Measurements from ENCODE around the gene TAS1R2. TPM values are rescaled to one million over a fixed set of nuclear protein-coding genes. Genes with fewer than 3 reads are reported as not detected.

Gene TAS1R2
- total RNA-seq, 1 donor from 2014 or later, result not detected

- H2AFZ ChIP-seq (ENCODE audit: low read depth, low read length), result no peak overlapping the region
- Mint-ChIP-seq H3K4me1 (ENCODE audit: low read depth, unreplicated experiment) (peaks cover 4% of the 10 kb centered on the region), H3K36me3 (ENCODE audit: low read depth, unreplicated experiment) (no peaks in the 10 kb centered on the region), H3K4me3 (ENCODE audit: unreplicated experiment) (peak overlapping the region; percentile 61), H3K9me3 (ENCODE audit: unreplicated experiment) (peaks cover 5% of the 10 kb centered on the region), H3K27me3 (ENCODE audit: low read depth, unreplicated experiment) (peaks cover 26% of the 10 kb centered on the region), H3K27ac (ENCODE audit: unreplicated experiment) (no peak overlapping the region)
- H3K4me1 ChIP-seq (ENCODE audit: insufficient read depth, low read length), result no peaks in the 10 kb centered on the region
- DNase-seq (ENCODE audit: low read depth), result no peak
- no peak for TF ChIP-seq EZH2 (IDR thresholded peaks at IDR 0.05; ENCODE audit: insufficient read depth, low read length)
- no peak for TF ChIP-seq CTCF (IDR thresholded peaks at IDR 0.05; ENCODE audit: insufficient read depth, low read depth, low read length)
- no peaks in the 10 kb centered on the region for H3K27me3 ChIP-seq (ENCODE audit: insufficient read depth, low read length)
- H3K4me2 ChIP-seq (ENCODE audit: low read length), result no peak overlapping the region
- no peak overlapping the region for H3K4me3 ChIP-seq (ENCODE audit: insufficient read depth, low read depth, low read length)
- no peak overlapping the region for H3K9ac ChIP-seq (ENCODE audit: low read length)
- H3K36me3 ChIP-seq (ENCODE audit: insufficient read depth, low read length), result no peaks in the 10 kb centered on the region
- peaks cover 3% of the 10 kb centered on the region for H3K9me3 ChIP-seq (ENCODE audit: insufficient read depth, low read depth, low read length)
- H4K20me1 ChIP-seq (ENCODE audit: insufficient read depth, low read length), result no peaks in the 10 kb centered on the region
- H3K79me2 ChIP-seq (ENCODE audit: insufficient read depth, low read length), result no peaks in the 10 kb centered on the region
- no peak for FAIRE-seq
- no peak overlapping the region for H3K27ac ChIP-seq (ENCODE audit: low read depth, low read length)
Observed at GRCh38 chr1:18856435-18856834, 3.0 kb downstream of the TAS1R2 start.

GRCh38 chr1:18855573-18855972 lies 3.9 kb downstream of the TAS1R2 start:
- FAIRE-seq (no peak), DNase-seq (ENCODE audit: low read depth) (no peak)
- peaks cover 3% of the 10 kb centered on the region for H3K9me3 ChIP-seq (ENCODE audit: insufficient read depth, low read depth, low read length)
- no peak overlapping the region for H3K4me2 ChIP-seq (ENCODE audit: low read length)
- H3K4me3 ChIP-seq (ENCODE audit: insufficient read depth, low read depth, low read length), result no peak overlapping the region
- Mint-ChIP-seq H3K27ac (ENCODE audit: unreplicated experiment) (no peak overlapping the region), H3K9me3 (ENCODE audit: unreplicated experiment) (peaks cover 5% of the 10 kb centered on the region), H3K4me1 (ENCODE audit: low read depth, unreplicated experiment) (peaks cover 4% of the 10 kb centered on the region), H3K36me3 (ENCODE audit: low read depth, unreplicated experiment) (no peaks in the 10 kb centered on the region), H3K27me3 (ENCODE audit: low read depth, unreplicated experiment) (peaks cover 21% of the 10 kb centered on the region), H3K4me3 (ENCODE audit: unreplicated experiment) (no peak overlapping the region)
- no peaks in the 10 kb centered on the region for H3K36me3 ChIP-seq (ENCODE audit: insufficient read depth, low read length)
- H2AFZ ChIP-seq (ENCODE audit: low read depth, low read length), result no peak overlapping the region
- no peaks in the 10 kb centered on the region for H3K4me1 ChIP-seq (ENCODE audit: insufficient read depth, low read length)
- no peak for TF ChIP-seq CTCF (IDR thresholded peaks at IDR 0.05; ENCODE audit: insufficient read depth, low read depth, low read length)
- TF ChIP-seq EZH2 (IDR thresholded peaks at IDR 0.05; ENCODE audit: insufficient read depth, low read length), result no peak
- H4K20me1 ChIP-seq (ENCODE audit: insufficient read depth, low read length), result no peaks in the 10 kb centered on the region
- H3K9ac ChIP-seq (ENCODE audit: low read length), result no peak overlapping the region
- no peaks in the 10 kb centered on the region for H3K27me3 ChIP-seq (ENCODE audit: insufficient read depth, low read length)
- H3K27ac ChIP-seq (ENCODE audit: low read depth, low read length), result no peak overlapping the region
- H3K79me2 ChIP-seq (ENCODE audit: insufficient read depth, low read length), result no peaks in the 10 kb centered on the region

GRCh38 chr1:18854331-18855025 lies 5.0 kb downstream of the TAS1R2 start:
- H4K20me1 ChIP-seq (ENCODE audit: insufficient read depth, low read length), result no peaks in the 10 kb centered on the region

More at GRCh38 chr1:18854331-18855025, 5.0 kb downstream of the TAS1R2 start:
- DNase-seq (ENCODE audit: low read depth), result no peak
- no peak for FAIRE-seq
- Mint-ChIP-seq H3K4me3 (ENCODE audit: unreplicated experiment) (no peak overlapping the region), H3K27ac (ENCODE audit: unreplicated experiment) (no peak overlapping the region), H3K9me3 (ENCODE audit: unreplicated experiment) (peaks cover 5% of the 10 kb centered on the region), H3K27me3 (ENCODE audit: low read depth, unreplicated experiment) (peaks cover 20% of the 10 kb centered on the region), H3K4me1 (ENCODE audit: low read depth, unreplicated experiment) (peaks cover 4% of the 10 kb centered on the region), H3K36me3 (ENCODE audit: low read depth, unreplicated experiment) (no peaks in the 10 kb centered on the region)
- no peaks in the 10 kb centered on the region for H3K4me1 ChIP-seq (ENCODE audit: insufficient read depth, low read length)
- H3K79me2 ChIP-seq (ENCODE audit: insufficient read depth, low read length), result no peaks in the 10 kb centered on the region
- H3K27me3 ChIP-seq (ENCODE audit: insufficient read depth, low read length), result no peaks in the 10 kb centered on the region
- peaks cover 3% of the 10 kb centered on the region for H3K9me3 ChIP-seq (ENCODE audit: insufficient read depth, low read depth, low read length)
- H2AFZ ChIP-seq (ENCODE audit: low read depth, low read length), result no peak overlapping the region
- no peak overlapping the region for H3K9ac ChIP-seq (ENCODE audit: low read length)
- no peaks in the 10 kb centered on the region for H3K36me3 ChIP-seq (ENCODE audit: insufficient read depth, low read length)
- H3K4me3 ChIP-seq (ENCODE audit: insufficient read depth, low read depth, low read length), result no peak overlapping the region
- TF ChIP-seq CTCF (IDR thresholded peaks at IDR 0.05; ENCODE audit: insufficient read depth, low read depth, low read length) (no peak), EZH2 (IDR thresholded peaks at IDR 0.05; ENCODE audit: insufficient read depth, low read length) (no peak)
- no peak overlapping the region for H3K27ac ChIP-seq (ENCODE audit: low read depth, low read length)
- no peak overlapping the region for H3K4me2 ChIP-seq (ENCODE audit: low read length)
